IPS DF 6.9 (cell line): ENCODE results near the gene PTAFR.

Experiments
- DNase-seq: peaks from one replicate; pipeline ENCODE4 v3.0.0-alpha.2; 2013; ENCODE audit warnings: low read depth, low spot score
- H3K27ac ChIP-seq: one replicate; pipeline ENCODE4 v1.5.1; 2013; ENCODE audit warnings: low read length, control low read depth
- H3K27me3 ChIP-seq: 2 replicates; pipeline ENCODE4 v1.6.1; 2013; ENCODE audit warnings: mild to moderate bottlenecking, low read length; ENCODE audit not compliant: control insufficient read depth, insufficient read depth
- H3K36me3 ChIP-seq: 2 replicates; pipeline ENCODE4 v1.6.1; 2013; ENCODE audit warnings: low read length; ENCODE audit not compliant: control insufficient read depth, insufficient read depth
- H3K4me1 ChIP-seq: 2 replicates; pipeline ENCODE4 v1.6.1; 2013; ENCODE audit warnings: low read length; ENCODE audit not compliant: control insufficient read depth, insufficient read depth
- H3K4me3 ChIP-seq: 2 replicates; pipeline ENCODE4 v1.5.1; 2013; ENCODE audit warnings: mild to moderate bottlenecking, low read length
- H3K9me3 ChIP-seq: 2 replicates; pipeline ENCODE4 v1.6.1; 2013; ENCODE audit warnings: low read length, inconsistent platforms; ENCODE audit not compliant: control insufficient read depth, insufficient read depth
- WGBS: extraction: QIAGEN DNeasy Blood & Tissue Kit; methylation state at CpG from one replicate; pipeline ENCODE4 v1.1.7; 2013; ENCODE audit warnings: mixed read lengths, missing lambda C conversion rate; ENCODE audit not compliant: insufficient read length, insufficient coverage; 5-methylcytosine and 5-hydroxymethylcytosine counted together

Gene PTAFR

GRCh38 chr1:28173980-28174297 is 2.6 kb downstream of the PTAFR start:
- no peak overlapping the region for H3K27ac ChIP-seq
- no peak overlapping the region for H3K4me3 ChIP-seq

GRCh38 chr1:28173151-28173979 is 3.1 kb downstream of the PTAFR start:
- Histone ChIP-seq H3K36me3 (no peaks in the 10 kb centered on the region), H3K27me3 (no peaks in the 10 kb centered on the region), H3K4me3 (no peak overlapping the region), H3K9me3 (no peaks in the 10 kb centered on the region), H3K27ac (no peak overlapping the region), H3K4me1 (no peaks in the 10 kb centered on the region)
- no peak for DNase-seq
- no CpG with 5 or more reads among the region's 11 CpGs for WGBS

More at GRCh38 chr1:28173980-28174297, 2.6 kb downstream of the PTAFR start:
- WGBS, result no CpG with 5 or more reads among the region's 5 CpGs
- Histone ChIP-seq H3K36me3 (no peaks in the 10 kb centered on the region), H3K9me3 (no peaks in the 10 kb centered on the region), H3K27me3 (no peaks in the 10 kb centered on the region), H3K4me1 (no peaks in the 10 kb centered on the region)
- no peak for DNase-seq

GRCh38 chr1:28172713-28173150 is 3.8 kb downstream of the PTAFR start:
- H3K9me3 ChIP-seq, result no peaks in the 10 kb centered on the region
- no peak for DNase-seq
- H3K4me1 ChIP-seq, result no peaks in the 10 kb centered on the region
- H3K27ac ChIP-seq, result no peak overlapping the region
- H3K4me3 ChIP-seq, result no peak overlapping the region
- WGBS, result no CpG with 5 or more reads among the region's 8 CpGs
- no peaks in the 10 kb centered on the region for H3K27me3 ChIP-seq
- H3K36me3 ChIP-seq, result no peaks in the 10 kb centered on the region

- no peaks in the 10 kb centered on the region for H3K9me3 ChIP-seq
- no peak overlapping the region for H3K27ac ChIP-seq
- no peak for DNase-seq
- WGBS, result no CpG with 5 or more reads among the region's 7 CpGs
- H3K36me3 ChIP-seq, result no peaks in the 10 kb centered on the region
- H3K4me1 ChIP-seq, result no peaks in the 10 kb centered on the region
- no peaks in the 10 kb centered on the region for H3K27me3 ChIP-seq
- H3K4me3 ChIP-seq, result no peak overlapping the region
Measured at GRCh38 chr1:28171246-28171645, 5.2 kb downstream of the PTAFR start.

GRCh38 chr1:28170001-28170596 is 6.4 kb downstream of the PTAFR start:
- no peaks in the 10 kb centered on the region for H3K9me3 ChIP-seq
- no CpG with 5 or more reads among the region's 2 CpGs for WGBS
- no peaks in the 10 kb centered on the region for H3K4me1 ChIP-seq
- H3K4me3 ChIP-seq, result no peak overlapping the region
- H3K27ac ChIP-seq, result no peak overlapping the region
- no peaks in the 10 kb centered on the region for H3K36me3 ChIP-seq
- H3K27me3 ChIP-seq, result no peaks in the 10 kb centered on the region
- DNase-seq, result no peak

GRCh38 chr1:28163496-28164161 is 12.9 kb downstream of the PTAFR start:
- H3K27ac ChIP-seq, result no peak overlapping the region
- no CpG with 5 or more reads among the region's 4 CpGs for WGBS
- H3K27me3 ChIP-seq, result no peaks in the 10 kb centered on the region; the same call in 1 of the 2 replicates
- H3K4me3 ChIP-seq, result no peak overlapping the region
- peaks cover 1% of the 10 kb centered on the region; the same call in 1 of the 2 replicates for H3K4me1 ChIP-seq
- H3K36me3 ChIP-seq, result no peaks in the 10 kb centered on the region
- no peak for DNase-seq
- no peaks in the 10 kb centered on the region for H3K9me3 ChIP-seq

GRCh38 chr1:28162151-28162550 is 14.3 kb downstream of the PTAFR start:
- Histone ChIP-seq H3K27ac (no peak overlapping the region), H3K9me3 (no peaks in the 10 kb centered on the region), H3K27me3 (no peaks in the 10 kb centered on the region; the same call in 1 of the 2 replicates), H3K4me3 (no peak overlapping the region), H3K36me3 (no peaks in the 10 kb centered on the region), H3K4me1 (peaks cover 1% of the 10 kb centered on the region; the same call in 1 of the 2 replicates)
- WGBS, result no CpG with 5 or more reads among the region's 7 CpGs
- DNase-seq, result no peak

GRCh38 chr1:28161751-28162150 is 14.7 kb downstream of the PTAFR start:
- Histone ChIP-seq H3K9me3 (no peaks in the 10 kb centered on the region), H3K27me3 (no peaks in the 10 kb centered on the region; the same call in 1 of the 2 replicates), H3K4me3 (no peak overlapping the region), H3K27ac (no peak overlapping the region), H3K36me3 (no peaks in the 10 kb centered on the region), H3K4me1 (peaks cover 1% of the 10 kb centered on the region; the same call in 1 of the 2 replicates)
- DNase-seq, result no peak
- no CpG with 5 or more reads among the region's 3 CpGs for WGBS

GRCh38 chr1:28160782-28161266 is 15.7 kb downstream of the PTAFR start:
- Histone ChIP-seq H3K27ac (no peak overlapping the region), H3K4me3 (no peak overlapping the region), H3K4me1 (peaks cover 1% of the 10 kb centered on the region; the same call in 1 of the 2 replicates), H3K27me3 (no peaks in the 10 kb centered on the region; the same call in 1 of the 2 replicates), H3K36me3 (no peaks in the 10 kb centered on the region), H3K9me3 (no peaks in the 10 kb centered on the region)
- WGBS, result no CpG with 5 or more reads among the region's 5 CpGs
- no peak for DNase-seq

GRCh38 chr1:28159680-28160079 is 16.8 kb downstream of the PTAFR start:
- Histone ChIP-seq H3K27me3 (no peaks in the 10 kb centered on the region; the same call in 1 of the 2 replicates), H3K9me3 (no peaks in the 10 kb centered on the region), H3K4me3 (no peak overlapping the region), H3K4me1 (peaks cover 1% of the 10 kb centered on the region; the same call in 1 of the 2 replicates), H3K36me3 (no peaks in the 10 kb centered on the region), H3K27ac (no peak overlapping the region)
- DNase-seq, result no peak
- WGBS, result no CpG with 5 or more reads among the region's 7 CpGs
